Endothelial cell of umbilical vein (primary cell): ENCODE data around the gene IL33. TPM values are rescaled to one million over a fixed set of nuclear protein-coding genes. Genes with fewer than 3 reads are reported as not detected.

Experiments
- BruUV-seq: library from RNA; stranded (reverse); fragments of 400-500 nt; replicated peaks from 2 replicates; lab custom pipeline; 2021; lab: Mats Ljungman, UMichigan
- CTCF ChIA-PET: fragments of 300-600, 350-600 bp; sonication (Branson Sonifier 250); formaldehyde crosslinking; loops from one replicate; lab custom pipeline; 2021; ENCODE audit warnings: antibody characterized with exemption, inconsistent platforms; lab: Charles Lee
- POLR2A ChIA-PET: fragments of 300-600, 350-600 bp; sonication (Branson Sonifier 250); formaldehyde crosslinking; loops from one replicate; lab custom pipeline; 2021; ENCODE audit warnings: antibody characterized with exemption, inconsistent platforms; lab: Charles Lee
- DNase-seq: peaks from one replicate; pipeline ENCODE4 v3.0.0-alpha.2; 2011; ENCODE audit warnings: low read depth, low spot score
- FAIRE-seq: peaks from 2 replicates; lab custom pipeline; 2011; peaks lifted over from hg19 to GRCh38; lab: Jason Lieb, UNC
- H2AFZ ChIP-seq: 2 replicates; pipeline ENCODE4 v1.6.0; 2012; ENCODE audit warnings: low read depth, low read length, control low read depth, inconsistent platforms
- H3K27ac ChIP-seq: 2 replicates; pipeline ENCODE4 v1.5.1; 2011; ENCODE audit warnings: low read depth, mild to moderate bottlenecking, control low read depth, low read length, moderate library complexity; ENCODE audit not compliant: insufficient read depth
- H3K27me3 ChIP-seq, 2 experiments: 2 replicates each; pipeline versions ENCODE4 v1.6.0 to v1.6.1; 2011; ENCODE audit warnings: low read length in 2 of 2, mixed read lengths in 1 of 2; ENCODE audit not compliant: control insufficient read depth in 2 of 2, insufficient read depth in 2 of 2
- H3K36me3 ChIP-seq, 2 experiments: 2 replicates in 1 of 2; 3 replicates in 1 of 2; pipeline ENCODE4 v1.5.1; 2011; ENCODE audit warnings: low read length in 2 of 2, mild to moderate bottlenecking in 1 of 2, moderate library complexity in 1 of 2; ENCODE audit not compliant: control insufficient read depth in 2 of 2, insufficient read depth in 2 of 2; ENCODE audit errors: extremely low read depth in 1 of 2
- H3K4me1 ChIP-seq: 3 replicates; pipeline ENCODE4 v1.5.1; 2011; ENCODE audit warnings: mild to moderate bottlenecking, low read length; ENCODE audit not compliant: control insufficient read depth, insufficient read depth; ENCODE audit errors: extremely low read depth
- H3K4me2 ChIP-seq: 2 replicates; pipeline ENCODE4 v1.6.1; 2011; ENCODE audit warnings: low read length, control low read depth, mixed read lengths; ENCODE audit not compliant: insufficient read depth
- H3K4me3 ChIP-seq, 3 experiments: fragments of 200-600 bp in 1 of 3; sonication (generic), shearing (Covaris generic) in 1 of 3; replicated peaks in 1 of 3; 2 replicates each; pipeline ENCODE4 v1.5.1; 2011 to 2016; ENCODE audit warnings: control low read depth in 3 of 3, low read length in 3 of 3, mild to moderate bottlenecking in 2 of 3, inconsistent platforms in 1 of 3, low read depth in 1 of 3, moderate library complexity in 1 of 3; ENCODE audit not compliant: insufficient read depth in 1 of 3
- H3K79me2 ChIP-seq: 2 replicates; pipeline ENCODE4 v1.6.0; 2012; ENCODE audit warnings: low read length, inconsistent platforms; ENCODE audit not compliant: control insufficient read depth, insufficient read depth
- H3K9ac ChIP-seq: replicated peaks from 2 replicates; pipeline ENCODE3; 2011; ENCODE audit warnings: low read length, control low read depth; ENCODE audit not compliant: insufficient read depth; ENCODE audit errors: extremely low read depth
- H3K9me1 ChIP-seq: replicated peaks from 3 replicates; pipeline ENCODE4 v1.6.0; 2011; ENCODE audit warnings: mild to moderate bottlenecking, low read length; ENCODE audit not compliant: control insufficient read depth, insufficient read depth; ENCODE audit errors: extremely low read depth
- H3K9me3 ChIP-seq: replicated peaks from 2 replicates; pipeline ENCODE4 v1.5.1; 2012; ENCODE audit warnings: low read length, inconsistent platforms; ENCODE audit not compliant: control insufficient read depth, insufficient read depth
- H4K20me1 ChIP-seq: replicated peaks from 2 replicates; pipeline ENCODE3; 2011; ENCODE audit warnings: mild to moderate bottlenecking, low read length; ENCODE audit not compliant: control insufficient read depth, insufficient read depth; ENCODE audit errors: extremely low read depth
- EZH2 ChIP-seq: IDR thresholded peaks from 2 replicates; pipeline ENCODE4 v1.6.1; 2012; ENCODE audit warnings: borderline replicate concordance, low read depth, mild to moderate bottlenecking, moderate library complexity, low read length, inconsistent platforms; ENCODE audit not compliant: severe bottlenecking
- FOS ChIP-seq: IDR thresholded peaks from 2 replicates; pipeline ENCODE4 v1.6.1; 2011; ENCODE audit warnings: mild to moderate bottlenecking, low read length, moderate library complexity, borderline replicate concordance; ENCODE audit not compliant: insufficient read depth
- GATA2 ChIP-seq: IDR thresholded peaks from 2 replicates; pipeline ENCODE4 v1.7.0; 2011; ENCODE audit warnings: low read depth, mild to moderate bottlenecking, moderate library complexity, mixed read lengths, low read length; ENCODE audit not compliant: insufficient read length, insufficient read depth
- JUN ChIP-seq: IDR thresholded peaks from 2 replicates; pipeline ENCODE4 v1.6.1; 2011; ENCODE audit warnings: borderline replicate concordance, low read depth; ENCODE audit not compliant: insufficient read length, insufficient read depth
- MYC ChIP-seq: IDR thresholded peaks from one replicate; pipeline ENCODE4 v1.6.1; 2011; ENCODE audit warnings: mild to moderate bottlenecking, low read depth, low read length
- POLR2A ChIP-seq: IDR thresholded peaks from 2 replicates; pipeline ENCODE4 v1.6.1; 2012; ENCODE audit warnings: low read depth, mild to moderate bottlenecking, control low read depth, low read length
- POLR2AphosphoS5 ChIP-seq: IDR thresholded peaks from 2 replicates; pipeline ENCODE4 v1.6.1; 2012; ENCODE audit warnings: low read depth, mild to moderate bottlenecking, control low read depth, low read length, moderate library complexity; ENCODE audit not compliant: insufficient read depth
- dilution Hi-C: fragments of 300-500 bp; cut with MboI; formaldehyde crosslinking; loops from one replicate; pipeline ENCODE4 v1.15.0; 2019; ENCODE audit warnings: low sequenced_read_pairs; ENCODE audit not compliant: extremely low pct_ligation_motif_present
- intact Hi-C: fragments of 100-400 bp; cut with micrococcal nuclease; formaldehyde crosslinking; loops from one replicate; pipeline ENCODE4 v1.10.0; 2022
- polyA plus RNA-seq, 4 experiments: library from polyadenylated mRNA; depleted of rRNA in 3 of 4; stranded (reverse) in 3 of 4; unstranded in 1 of 4; fragments of >200 nt; gene quantifications; 2 replicates each; pipeline versions ENCODE4 v1.2.1 to v1.2.3, GENCODE V29; 2011 to 2012; ENCODE audit warnings: missing spikeins in 1 of 4
- total RNA-seq: library from RNA; stranded (reverse); gene quantifications from 2 replicates; pipeline ENCODE4 v1.2.3, GENCODE V29; 2021
- TF ChIP-seq, protein P1 (sequence below): IDR thresholded peaks from 2 replicates; pipeline ENCODE4 v1.6.1; 2011; ENCODE audit not compliant: insufficient read depth, insufficient read length
- TF ChIP-seq, protein P2 (sequence below), 2 donors: IDR thresholded peaks; 1 replicate in 1 of 2; 2 replicates in 1 of 2; pipeline ENCODE4 v1.5.1; 2011; ENCODE audit warnings: low read length in 2 of 2, mild to moderate bottlenecking in 2 of 2, moderate library complexity in 2 of 2, control low read depth in 1 of 2, inconsistent platforms in 1 of 2, low read depth in 1 of 2; ENCODE audit not compliant: insufficient read depth in 1 of 2; ENCODE audit errors: extremely low read depth in 1 of 2

The IL33 gene
- total and polyA plus RNA-seq, 2 donors (not counting 3 experiments of a cell fraction or from before 2014, with no cell fraction given): 8.7 to 13.8 TPM

DNA sequence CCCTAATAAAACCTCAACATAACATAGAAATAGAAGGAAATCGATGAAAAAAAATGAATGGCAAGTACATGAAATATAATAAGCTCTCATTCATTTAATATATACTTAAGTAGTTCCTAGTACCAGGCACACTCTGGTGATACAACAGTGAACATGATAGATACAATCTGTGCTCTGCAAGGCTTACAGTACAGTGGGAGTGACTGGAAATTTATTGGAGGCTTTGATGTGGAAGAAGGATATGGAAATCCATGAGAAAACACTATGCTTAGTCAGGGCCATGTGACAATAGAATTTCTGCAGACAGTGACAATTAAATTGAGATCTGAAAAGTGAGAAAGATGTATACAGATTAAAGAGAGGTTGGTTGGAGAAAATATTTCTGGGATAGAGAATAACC, 32.0 kb upstream of the IL33 start:
- Histone ChIP-seq H3K4me2 (no peak overlapping the region), H3K27ac (no peak overlapping the region), H3K79me2 (no peaks in the 10 kb centered on the region), H3K9ac (no peak overlapping the region), H2AFZ (no peak overlapping the region), H4K20me1 (no peaks in the 10 kb centered on the region), H3K27me3 (no peaks in the 10 kb centered on the region), H3K4me3 (no peak overlapping the region), H3K36me3 (no peaks in the 10 kb centered on the region), H3K9me1 (no peaks in the 10 kb centered on the region), H3K4me1 (peaks cover 12% of the 10 kb centered on the region), H3K9me3 (no peaks in the 10 kb centered on the region)
- intact Hi-C loops (no loop called here), dilution Hi-C loops (no loop called here)
- DNase-seq: no peak
- BruUV-seq: no TSS peak
- TF ChIP-seq GATA2 (no peak), EZH2 (no peak), MYC (no peak), POLR2A (no peak), JUN (no peak), FOS (no peak), POLR2AphosphoS5 (no peak)
- TF ChIP-seq, protein P1, sequence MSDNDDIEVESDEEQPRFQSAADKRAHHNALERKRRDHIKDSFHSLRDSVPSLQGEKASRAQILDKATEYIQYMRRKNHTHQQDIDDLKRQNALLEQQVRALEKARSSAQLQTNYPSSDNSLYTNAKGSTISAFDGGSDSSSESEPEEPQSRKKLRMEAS: no peak
- TF ChIP-seq, protein P2, sequence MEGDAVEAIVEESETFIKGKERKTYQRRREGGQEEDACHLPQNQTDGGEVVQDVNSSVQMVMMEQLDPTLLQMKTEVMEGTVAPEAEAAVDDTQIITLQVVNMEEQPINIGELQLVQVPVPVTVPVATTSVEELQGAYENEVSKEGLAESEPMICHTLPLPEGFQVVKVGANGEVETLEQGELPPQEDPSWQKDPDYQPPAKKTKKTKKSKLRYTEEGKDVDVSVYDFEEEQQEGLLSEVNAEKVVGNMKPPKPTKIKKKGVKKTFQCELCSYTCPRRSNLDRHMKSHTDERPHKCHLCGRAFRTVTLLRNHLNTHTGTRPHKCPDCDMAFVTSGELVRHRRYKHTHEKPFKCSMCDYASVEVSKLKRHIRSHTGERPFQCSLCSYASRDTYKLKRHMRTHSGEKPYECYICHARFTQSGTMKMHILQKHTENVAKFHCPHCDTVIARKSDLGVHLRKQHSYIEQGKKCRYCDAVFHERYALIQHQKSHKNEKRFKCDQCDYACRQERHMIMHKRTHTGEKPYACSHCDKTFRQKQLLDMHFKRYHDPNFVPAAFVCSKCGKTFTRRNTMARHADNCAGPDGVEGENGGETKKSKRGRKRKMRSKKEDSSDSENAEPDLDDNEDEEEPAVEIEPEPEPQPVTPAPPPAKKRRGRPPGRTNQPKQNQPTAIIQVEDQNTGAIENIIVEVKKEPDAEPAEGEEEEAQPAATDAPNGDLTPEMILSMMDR (IDR thresholded peaks at IDR 0.05; ENCODE audit: extremely low read depth in 1 of 2, insufficient read depth in 1 of 2, low read depth in 1 of 2, low read length in 2 of 2): no peak
- ChIA-PET CTCF (interaction anchor here (1.4 kb wide), 1 partner anchor 122 kb away, joined by 5 read pairs; no protein-coding TSS in a partner anchor), POLR2A (no interaction called here)
- no peak for FAIRE-seq
